A673 (cell line): ENCODE results near the gene THAP9. TPM values are rescaled to one million over a fixed set of nuclear protein-coding genes. Genes with fewer than 3 reads are reported as not detected.
"Not testable (repeated sequence)": the region's sequence is repeated elsewhere in the genome, so short reads cannot be mapped to it uniquely, and the experiment has no call there.

Experiments used
- BruUV-seq: library from RNA; stranded (reverse); fragments of 400-500 nt; replicated peaks from 2 replicates; lab custom pipeline; 2021; lab: Mats Ljungman, UMichigan
- CTCF ChIA-PET: fragments of 300-600 bp; sonication (Branson Sonifier 250); formaldehyde crosslinking; loops from one replicate; lab custom pipeline; 2022; ENCODE audit warnings: antibody characterized with exemption; lab: Charles Lee
- POLR2A ChIA-PET: fragments of 300-600 bp; sonication (Branson Sonifier 250); formaldehyde crosslinking; loops from one replicate; lab custom pipeline; 2022; ENCODE audit warnings: antibody characterized with exemption; ENCODE audit not compliant: low non-redundant PET; lab: Charles Lee
- DNase-seq: peaks from one replicate; pipeline ENCODE4 v3.0.0-alpha.2; 2015; ENCODE audit warnings: low spot score
- H3K27ac ChIP-seq: fragments of 200-600 bp; sonication (generic); 2 replicates; pipeline ENCODE4 v1.5.1; 2016; ENCODE audit warnings: mixed run types, low read depth, mild to moderate bottlenecking, mixed read lengths, antibody characterized with exemption, low read length; ENCODE audit not compliant: poor library complexity, severe bottlenecking
- H3K27me3 ChIP-seq: fragments of 200-600 bp; sonication (generic); replicated peaks from 2 replicates; pipeline ENCODE4 v1.6.1; 2017; ENCODE audit warnings: mixed run types, low read depth, mild to moderate bottlenecking, mixed read lengths, antibody characterized with exemption, low read length; ENCODE audit not compliant: insufficient read depth, poor library complexity
- H3K36me3 ChIP-seq: fragments of 200-600 bp; sonication (generic); 2 replicates; pipeline ENCODE4 v1.6.1; 2016; ENCODE audit warnings: mixed run types, mild to moderate bottlenecking, mixed read lengths, antibody characterized with exemption, low read length; ENCODE audit not compliant: insufficient read depth, poor library complexity, severe bottlenecking
- H3K4me1 ChIP-seq: fragments of 200-600 bp; sonication (generic); 2 replicates; pipeline ENCODE4 v1.6.1; 2017; ENCODE audit warnings: mixed run types, mild to moderate bottlenecking, mixed read lengths, antibody characterized with exemption, low read length; ENCODE audit not compliant: insufficient read depth, poor library complexity, severe bottlenecking
- H3K4me3 ChIP-seq: fragments of 200-600 bp; sonication (generic); 2 replicates; pipeline ENCODE4 v1.5.1; 2016; ENCODE audit warnings: low read depth, mixed run types, mild to moderate bottlenecking, mixed read lengths, low read length; ENCODE audit not compliant: poor library complexity, severe bottlenecking
- H3K9me3 ChIP-seq: fragments of 200-600 bp; sonication (generic); 2 replicates; pipeline ENCODE4 v1.6.1; 2016; ENCODE audit warnings: mixed run types, low read depth, mild to moderate bottlenecking, mixed read lengths, antibody characterized with exemption, low read length; ENCODE audit not compliant: poor library complexity, severe bottlenecking
- EZH2 ChIP-seq: fragments of 200-600 bp; sonication (generic); IDR thresholded peaks from 2 replicates; pipeline ENCODE4 v1.6.1; 2017; ENCODE audit warnings: borderline replicate concordance, low read depth, mild to moderate bottlenecking, mixed read lengths, antibody characterized with exemption, low read length; ENCODE audit not compliant: poor library complexity, severe bottlenecking
- intact Hi-C: fragments of 100-400 bp; cut with micrococcal nuclease; formaldehyde crosslinking; loops from one replicate; pipeline ENCODE4 v1.10.0; 2022; ENCODE audit not compliant: unreplicated experiment
- total RNA-seq: library from RNA; stranded (reverse); gene quantifications from 2 replicates; pipeline ENCODE4 v1.2.3, GENCODE V29; 2021
- TF ChIP-seq, protein P1 (sequence below): fragments of 300-800, 200-600 bp; sonication (generic); conservative IDR thresholded peaks from 2 replicates; pipeline ENCODE4 v1.5.1; 2017; ENCODE audit warnings: low read depth, mild to moderate bottlenecking, antibody characterized with exemption, low read length, moderate library complexity, mixed read lengths

Gene THAP9
- total RNA-seq, 1 experiment from 2014 or later, result 3.8 TPM

GRCh38 chr4:82851885-82852750, 48.4 kb upstream of the THAP9 start:
- intact Hi-C loops, result no loop called here
- DNase-seq, result peak; percentile 30
- Histone ChIP-seq H3K27me3 (no peaks in the 10 kb centered on the region), H3K9me3 (no peaks in the 10 kb centered on the region), H3K27ac (no peak overlapping the region), H3K4me3 (no peak overlapping the region), H3K36me3 (peaks cover 66% of the 10 kb centered on the region), H3K4me1 (no peaks in the 10 kb centered on the region)
- ChIA-PET POLR2A (no interaction called here), CTCF (interaction anchor here (0.8 to 1.0 kb wide), 2 partner anchors 408 to 429 kb away, joined by 3 read pairs; no protein-coding TSS in a partner anchor)
- no TSS peak for BruUV-seq
- no peak for TF ChIP-seq EZH2
- TF ChIP-seq, protein P1, sequence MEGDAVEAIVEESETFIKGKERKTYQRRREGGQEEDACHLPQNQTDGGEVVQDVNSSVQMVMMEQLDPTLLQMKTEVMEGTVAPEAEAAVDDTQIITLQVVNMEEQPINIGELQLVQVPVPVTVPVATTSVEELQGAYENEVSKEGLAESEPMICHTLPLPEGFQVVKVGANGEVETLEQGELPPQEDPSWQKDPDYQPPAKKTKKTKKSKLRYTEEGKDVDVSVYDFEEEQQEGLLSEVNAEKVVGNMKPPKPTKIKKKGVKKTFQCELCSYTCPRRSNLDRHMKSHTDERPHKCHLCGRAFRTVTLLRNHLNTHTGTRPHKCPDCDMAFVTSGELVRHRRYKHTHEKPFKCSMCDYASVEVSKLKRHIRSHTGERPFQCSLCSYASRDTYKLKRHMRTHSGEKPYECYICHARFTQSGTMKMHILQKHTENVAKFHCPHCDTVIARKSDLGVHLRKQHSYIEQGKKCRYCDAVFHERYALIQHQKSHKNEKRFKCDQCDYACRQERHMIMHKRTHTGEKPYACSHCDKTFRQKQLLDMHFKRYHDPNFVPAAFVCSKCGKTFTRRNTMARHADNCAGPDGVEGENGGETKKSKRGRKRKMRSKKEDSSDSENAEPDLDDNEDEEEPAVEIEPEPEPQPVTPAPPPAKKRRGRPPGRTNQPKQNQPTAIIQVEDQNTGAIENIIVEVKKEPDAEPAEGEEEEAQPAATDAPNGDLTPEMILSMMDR, result peak; percentile 42; the same call in 1 of the 2 replicates

- Histone ChIP-seq H3K36me3 (peaks cover 62% of the 10 kb centered on the region), H3K4me3 (no peak overlapping the region), H3K27me3 (no peaks in the 10 kb centered on the region), H3K4me1 (no peaks in the 10 kb centered on the region), H3K27ac (no peak overlapping the region), H3K9me3 (no peaks in the 10 kb centered on the region)
- intact Hi-C loops, result no loop called here
- no peak for TF ChIP-seq EZH2
- DNase-seq, result no peak
- BruUV-seq, result no TSS peak
- POLR2A ChIA-PET, result no interaction called here
- CTCF ChIA-PET, result interaction anchor here (0.8 to 1.0 kb wide), 2 partner anchors 408 to 429 kb away, joined by 3 read pairs; no protein-coding TSS in a partner anchor
These were observed 47.7 kb upstream of the THAP9 start for GRCh38 chr4:82852751-82853285.

- peaks cover 33% of the 10 kb centered on the region for H3K36me3 ChIP-seq
- CTCF ChIA-PET, H3K4me1 ChIP-seq, POLR2A ChIA-PET, H3K9me3 ChIP-seq, BruUV-seq, intact Hi-C loops, H3K4me3 ChIP-seq, H3K27me3 ChIP-seq, H3K27ac ChIP-seq, DNase-seq: not testable (repeated sequence)
These were observed 40.0 kb upstream of the THAP9 start for GRCh38 chr4:82860487-82860886.

GRCh38 chr4:82861529-82861928, 39.0 kb upstream of the THAP9 start:
- no peak for TF ChIP-seq EZH2
- TF ChIP-seq, protein P1, result no peak
- ChIA-PET POLR2A (no interaction called here), CTCF (no interaction called here)
- DNase-seq, result no peak
- intact Hi-C loops, result no loop called here
- Histone ChIP-seq H3K4me1 (no peaks in the 10 kb centered on the region), H3K27me3 (no peaks in the 10 kb centered on the region), H3K4me3 (no peak overlapping the region), H3K9me3 (no peaks in the 10 kb centered on the region), H3K36me3 (peaks cover 36% of the 10 kb centered on the region), H3K27ac (no peak overlapping the region)
- no TSS peak for BruUV-seq
